NCI-H128 (cell line): ENCODE measurements around the gene DRD2.
"Not testable (repeated sequence)": the region's sequence is repeated elsewhere in the genome, so short reads cannot be mapped to it uniquely, and the experiment has no call there.

Experiments used
- DNase-seq: peaks from one replicate; lab custom pipeline; 2025; ENCODE audit not compliant: unreplicated experiment; lab: John Stamatoyannopoulos, UW

DRD2 gene

GRCh38 chr11:113475160-113475761, at the start of gene DRD2:
Gene DRD2 (minus strand): TSS chr11:113475398. CDS start chr11:113424651, 50,747 bp downstream.
- no peak for DNase-seq

GRCh38 chr11:113523906-113524305, 48.7 kb upstream of the DRD2 start:
- DNase-seq, result not testable (repeated sequence)

GRCh38 chr11:113521737-113522517, 46.7 kb upstream of the DRD2 start:
- DNase-seq, result no peak

- DNase-seq, result no peak
These were observed 44.9 kb upstream of the DRD2 start for GRCh38 chr11:113519989-113520613.

GRCh38 chr11:113518716-113519495, 43.7 kb upstream of the DRD2 start:
- no peak for DNase-seq

GRCh38 chr11:113517361-113517760, 42.2 kb upstream of the DRD2 start:
- no peak for DNase-seq

GRCh38 chr11:113514856-113515255, 39.7 kb upstream of the DRD2 start:
- no peak for DNase-seq

GRCh38 chr11:113507341-113507740, 32.1 kb upstream of the DRD2 start:
- no peak for DNase-seq

GRCh38 chr11:113506893-113507292, 31.7 kb upstream of the DRD2 start:
- DNase-seq, result no peak

GRCh38 chr11:113506461-113506860, 31.3 kb upstream of the DRD2 start:
- no peak for DNase-seq

- no peak for DNase-seq
These were observed 30.6 kb upstream of the DRD2 start for GRCh38 chr11:113505541-113506375.

GRCh38 chr11:113505046-113505445, 29.8 kb upstream of the DRD2 start:
- DNase-seq, result no peak

GRCh38 chr11:113504586-113504985, 29.4 kb upstream of the DRD2 start:
- no peak for DNase-seq

- DNase-seq, result no peak
These were observed 28.9 kb upstream of the DRD2 start for GRCh38 chr11:113504071-113504470.

- DNase-seq, result no peak
These were observed 22.1 kb upstream of the DRD2 start for GRCh38 chr11:113497066-113497910.

GRCh38 chr11:113496026-113496651, 20.9 kb upstream of the DRD2 start:
- no peak for DNase-seq

- DNase-seq, result no peak
These were observed 18.8 kb upstream of the DRD2 start for GRCh38 chr11:113494021-113494420.

- no peak for DNase-seq
These were observed 18.0 kb upstream of the DRD2 start for GRCh38 chr11:113493206-113493605.

GRCh38 chr11:113488931-113489351, 13.7 kb upstream of the DRD2 start:
- DNase-seq, result no peak
